GM18519 (cell line): ENCODE results near the gene BTD.

Source experiments
- ATAC-seq: cut with Tn5 transposase; IDR thresholded peaks from one replicate; pipeline ENCODE4 v1.9.1; 2021; ENCODE audit warnings: mild to moderate bottlenecking, moderate library complexity; ENCODE audit not compliant: unreplicated experiment, low FRiP score

Gene BTD, protein sequence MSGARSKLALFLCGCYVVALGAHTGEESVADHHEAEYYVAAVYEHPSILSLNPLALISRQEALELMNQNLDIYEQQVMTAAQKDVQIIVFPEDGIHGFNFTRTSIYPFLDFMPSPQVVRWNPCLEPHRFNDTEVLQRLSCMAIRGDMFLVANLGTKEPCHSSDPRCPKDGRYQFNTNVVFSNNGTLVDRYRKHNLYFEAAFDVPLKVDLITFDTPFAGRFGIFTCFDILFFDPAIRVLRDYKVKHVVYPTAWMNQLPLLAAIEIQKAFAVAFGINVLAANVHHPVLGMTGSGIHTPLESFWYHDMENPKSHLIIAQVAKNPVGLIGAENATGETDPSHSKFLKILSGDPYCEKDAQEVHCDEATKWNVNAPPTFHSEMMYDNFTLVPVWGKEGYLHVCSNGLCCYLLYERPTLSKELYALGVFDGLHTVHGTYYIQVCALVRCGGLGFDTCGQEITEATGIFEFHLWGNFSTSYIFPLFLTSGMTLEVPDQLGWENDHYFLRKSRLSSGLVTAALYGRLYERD

DNA sequence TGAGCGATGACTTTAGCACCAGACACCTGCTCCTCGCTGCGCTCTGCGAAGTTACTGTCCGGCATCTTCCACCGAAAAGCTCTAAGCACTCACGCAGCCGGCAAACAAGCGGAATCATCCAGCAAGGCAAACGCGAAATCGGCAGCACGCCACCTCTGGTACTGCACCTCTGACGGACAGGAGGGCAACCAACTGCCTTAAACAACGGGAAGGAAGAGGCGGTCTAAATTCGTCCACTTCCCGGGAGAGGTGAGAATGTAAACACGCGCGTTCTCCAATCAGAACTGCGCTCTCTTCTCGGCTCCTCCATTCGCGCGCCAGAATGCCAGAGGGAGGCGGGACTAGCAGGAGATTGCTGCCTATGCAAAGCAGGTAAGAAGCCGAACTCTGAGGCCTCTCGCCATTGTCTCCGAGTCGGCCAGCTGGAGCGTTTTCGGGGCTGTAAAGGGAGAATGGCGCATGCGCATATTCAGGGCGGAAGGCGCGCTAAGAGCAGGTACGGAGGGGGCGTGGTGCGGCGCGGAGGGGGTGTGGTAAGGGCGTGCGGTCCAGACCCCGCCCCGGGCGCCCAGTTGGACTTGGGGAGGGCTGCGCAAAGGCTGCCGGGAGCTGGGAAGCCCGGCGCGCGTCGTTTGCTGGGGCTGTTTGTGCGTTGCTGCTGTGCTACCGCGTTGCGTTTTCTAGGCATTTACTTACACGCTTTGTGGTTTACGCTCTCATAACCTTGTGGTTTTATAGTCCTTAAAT, at the start of gene BTD, which contains the start of gene HACL1:
Gene BTD (plus strand): TSS at position 347 of the 747 bp plus-strand sequence. CDS start 33,695 bp downstream, outside the sequence.
Gene HACL1 (minus strand): TSS at position 171 of the 747 bp plus-strand sequence. CDS start 106 bp downstream, at position 65.
- ATAC-seq = peak; percentile 89

GRCh38 chr3:15551902-15552301, 49.6 kb upstream of the BTD start:
- ATAC-seq = no peak

- ATAC-seq = no peak
Measured at GRCh38 chr3:15553749-15554148, 47.8 kb upstream of the BTD start.

GRCh38 chr3:15556512-15556911, 45.0 kb upstream of the BTD start:
- ATAC-seq = peak; percentile 89

DNA sequence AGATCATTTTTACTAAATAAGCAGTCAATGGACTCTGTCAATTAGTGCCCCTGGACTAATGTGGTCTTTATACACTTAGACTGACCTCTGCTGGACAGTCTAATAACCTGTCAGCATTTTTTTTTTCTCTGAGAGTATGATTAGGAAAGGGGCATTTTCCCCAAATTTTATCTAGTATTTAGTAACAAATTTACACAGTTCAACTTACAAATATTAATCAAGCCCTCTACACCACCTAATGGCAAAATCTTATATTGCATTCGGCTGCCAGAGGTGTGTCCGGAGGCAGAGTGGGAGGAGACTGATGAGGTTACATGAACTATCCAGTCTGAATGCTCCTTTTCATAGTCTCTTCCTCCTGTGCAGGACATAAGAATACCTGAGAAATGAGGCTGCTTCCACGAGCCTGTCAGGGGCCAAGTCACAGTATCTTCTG, 44.0 kb upstream of the BTD start:
- peak; percentile 50 for ATAC-seq

DNA sequence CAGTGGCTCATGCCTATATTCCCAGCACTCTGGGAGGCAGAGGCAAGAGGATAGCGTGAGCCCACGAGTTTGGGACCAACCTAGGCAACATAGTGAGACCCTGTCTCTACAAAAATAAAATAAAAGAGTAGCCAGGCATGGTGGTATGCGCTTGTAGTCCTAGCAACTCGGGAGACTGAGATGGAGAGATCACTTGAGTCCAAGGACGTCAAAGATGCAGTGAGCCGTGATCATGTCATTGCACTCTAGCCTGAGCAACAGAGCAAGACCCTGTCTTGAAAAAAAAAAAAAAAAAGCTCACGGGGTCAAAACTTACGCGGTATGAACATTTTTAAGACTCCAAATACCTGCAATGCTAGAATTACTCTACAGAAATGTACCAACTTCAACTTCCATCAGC, 43.0 kb upstream of the BTD start:
- ATAC-seq = no peak

GRCh38 chr3:15562560-15562959, 39.0 kb upstream of the BTD start:
- no peak for ATAC-seq

DNA sequence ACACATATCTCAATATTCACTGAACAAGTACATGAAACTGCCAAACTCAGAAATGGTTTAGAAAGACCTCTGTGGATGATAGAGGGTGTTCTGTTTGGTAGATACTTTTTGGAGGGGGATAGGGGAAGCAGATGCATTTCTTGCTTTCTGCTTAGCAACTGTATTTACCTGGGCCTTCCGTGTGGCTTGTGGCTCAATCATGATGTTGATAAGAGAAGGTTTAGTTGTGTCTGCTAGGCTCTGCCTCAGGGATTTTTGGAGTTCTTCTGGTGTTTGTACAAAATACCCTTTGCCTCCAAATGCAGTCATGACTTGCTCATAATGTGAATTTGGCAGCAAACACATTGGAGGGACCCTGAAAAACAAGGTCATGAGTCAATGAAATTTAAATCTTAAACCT, 38.4 kb upstream of the BTD start:
- no peak for ATAC-seq

GRCh38 chr3:15572138-15572537, 29.4 kb upstream of the BTD start:
- ATAC-seq = no peak

GRCh38 chr3:15575446-15575845, 26.1 kb upstream of the BTD start:
- ATAC-seq = no peak

- no peak for ATAC-seq
Measured at GRCh38 chr3:15576475-15576874, 25.1 kb upstream of the BTD start.

DNA sequence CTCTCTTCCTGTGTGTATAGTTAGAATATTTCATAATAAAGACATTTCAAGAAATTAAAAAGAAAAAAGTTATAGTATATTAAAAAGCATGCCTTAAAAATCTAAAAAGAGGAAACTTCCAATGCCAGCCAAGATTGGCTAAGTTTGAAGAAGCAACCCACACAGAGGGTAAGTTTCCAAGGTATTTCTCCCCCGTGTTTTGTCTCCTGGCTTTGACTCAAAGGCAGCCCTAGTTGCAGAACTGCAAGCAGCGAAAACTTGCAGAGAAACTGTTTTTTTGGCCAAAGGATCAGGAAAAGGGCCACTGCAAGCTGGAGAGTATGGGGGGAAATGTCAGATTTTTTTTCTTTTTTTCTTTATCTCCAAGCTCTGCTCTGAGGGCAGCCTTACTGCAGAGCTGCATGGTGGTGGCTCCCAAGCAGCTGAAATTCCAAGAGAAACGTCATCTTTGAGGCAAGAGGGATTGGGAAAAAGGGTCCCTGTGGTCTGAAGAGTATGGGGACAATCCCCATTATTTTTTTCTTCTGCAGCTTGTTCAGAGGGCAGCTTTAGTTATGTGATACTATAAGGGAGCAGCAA, 23.2 kb upstream of the BTD start:
- ATAC-seq = no peak

GRCh38 chr3:15579051-15579450, 22.5 kb upstream of the BTD start:
- no peak for ATAC-seq

DNA sequence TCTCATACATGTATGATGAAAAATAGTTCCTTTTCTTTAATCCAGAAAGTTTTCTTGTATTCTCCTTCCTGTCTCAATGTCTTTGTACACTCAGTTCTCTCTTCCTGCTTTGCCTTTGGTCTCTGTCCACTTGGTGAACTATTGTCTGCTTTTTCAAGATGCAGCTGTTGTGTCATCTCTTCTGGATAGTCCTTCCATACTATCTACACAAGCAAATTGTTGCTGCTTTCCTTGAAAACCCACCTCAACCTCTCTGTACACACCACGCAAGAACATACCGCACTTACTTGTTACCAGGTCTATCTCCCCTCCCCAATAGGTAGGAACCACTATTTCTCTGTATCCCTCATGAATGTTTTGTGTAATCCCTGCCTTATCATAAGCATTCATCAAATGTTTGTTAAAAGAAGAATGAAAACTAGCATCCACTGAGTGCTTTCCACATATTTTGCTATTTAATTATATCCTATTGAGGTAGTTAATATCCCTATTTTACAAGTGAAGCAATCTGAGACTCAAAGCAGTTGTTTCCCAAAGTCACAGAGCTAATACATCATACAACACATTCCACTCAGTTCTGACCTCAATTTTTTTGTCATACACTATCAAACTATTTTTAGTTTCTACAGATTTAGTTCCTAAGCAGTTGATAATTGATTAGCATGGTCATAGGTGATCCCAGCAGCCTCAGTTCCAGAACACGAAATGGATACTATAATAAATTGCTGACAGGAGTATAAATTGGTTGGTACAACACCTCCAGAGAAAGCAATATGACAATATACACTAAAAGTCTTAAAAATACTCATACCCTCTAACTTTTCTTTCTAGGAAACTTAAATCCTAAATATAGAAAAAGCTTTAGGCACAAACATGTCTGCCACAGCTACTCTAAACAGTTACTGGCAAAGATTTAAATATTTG, 19.8 kb upstream of the BTD start:
- no peak for ATAC-seq

DNA sequence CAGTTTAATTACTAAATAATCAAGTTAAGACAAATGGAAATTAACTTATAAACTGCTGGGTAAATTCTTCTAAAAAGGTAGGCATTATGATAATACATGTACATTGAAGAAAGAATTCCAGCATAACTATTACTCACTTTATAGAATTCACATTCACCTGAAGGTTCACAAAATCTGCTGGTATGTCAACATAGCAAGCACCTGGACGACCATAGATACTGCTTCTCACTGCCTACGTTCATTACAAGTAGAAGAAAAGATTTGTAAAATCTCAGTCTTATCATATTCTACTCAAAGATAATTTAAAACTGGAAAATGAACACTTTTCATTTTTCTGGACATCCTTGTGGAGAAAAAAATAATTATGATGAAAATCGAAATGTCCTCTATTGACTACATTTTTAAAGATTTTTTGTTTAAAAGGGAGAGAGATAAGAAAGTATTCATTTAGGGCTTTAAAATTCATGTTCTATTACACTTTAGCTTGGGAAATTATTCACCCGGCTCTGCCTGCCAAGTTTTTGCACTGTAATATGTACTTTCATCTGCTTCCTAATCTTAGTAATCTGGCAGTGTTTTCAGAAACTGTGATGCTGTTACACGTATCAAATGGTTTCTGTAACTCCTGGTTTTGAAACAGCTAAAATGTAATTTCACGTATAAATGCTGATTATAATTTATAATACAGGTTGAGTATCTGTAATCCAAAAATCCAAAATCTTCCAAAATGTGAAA, 16.3 kb upstream of the BTD start:
- ATAC-seq = no peak

GRCh38 chr3:15591242-15591641, 10.3 kb upstream of the BTD start:
- ATAC-seq = no peak

DNA sequence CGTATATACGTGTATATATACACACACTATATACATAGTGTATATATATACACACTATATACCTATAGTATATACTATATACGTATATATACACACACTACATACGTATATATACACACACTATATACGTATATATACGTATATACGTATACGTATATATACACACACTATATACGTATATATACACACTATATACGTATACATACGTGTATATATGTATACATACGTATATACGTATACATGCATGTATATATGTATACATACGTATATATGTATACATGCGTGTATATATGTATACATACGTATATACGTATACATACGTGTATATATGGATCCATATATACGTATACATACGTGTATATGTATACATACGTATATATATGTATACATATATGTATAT, 9.6 kb upstream of the BTD start:
- no peak for ATAC-seq

- no peak for ATAC-seq
Measured at GRCh38 chr3:15592968-15593367, 8.6 kb upstream of the BTD start.

GRCh38 chr3:15595955-15596354, 5.6 kb upstream of the BTD start:
- ATAC-seq = no peak
